Breast epithelium (tissue), 3 donors: ENCODE data around the gene FHOD3.

Source experiments
- CTCF ChIP-seq, 3 donors: fragments of 450-650 bp; IDR thresholded peaks; one replicate each; pipeline ENCODE4 v1.5.1; 2016 to 2017; ENCODE audit warnings: antibody characterized with exemption in 3 of 3, mild to moderate bottlenecking in 3 of 3, moderate library complexity in 3 of 3
- POLR2A ChIP-seq: fragments of 450-650 bp; IDR thresholded peaks from one replicate; pipeline ENCODE4 v1.6.1; 2016; ENCODE audit warnings: antibody characterized with exemption, mild to moderate bottlenecking, moderate library complexity

DNA sequence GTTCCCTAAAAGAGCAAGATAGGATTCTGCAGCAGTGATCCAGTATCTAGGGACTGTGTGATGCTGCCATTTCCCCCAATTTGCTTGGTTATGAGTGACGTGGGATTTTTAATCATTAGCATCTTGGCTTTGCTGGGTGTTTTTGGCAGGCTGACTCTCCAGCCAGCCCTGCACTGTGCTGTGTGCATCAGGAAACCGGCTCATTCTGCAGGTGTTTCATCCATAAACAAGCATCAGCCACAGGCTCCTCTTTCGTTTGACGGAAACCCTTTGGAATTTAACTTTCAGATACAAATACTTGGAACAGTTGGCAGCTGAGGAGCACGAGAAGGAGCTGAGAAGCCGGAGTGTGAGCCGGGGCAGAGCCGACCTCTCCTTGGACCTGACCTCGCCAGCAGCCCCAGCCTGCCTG is 395.4 kb downstream of the FHOD3 start:
- no peak for TF ChIP-seq CTCF (IDR thresholded peaks at IDR 0.05)
- TF ChIP-seq POLR2A, result no peak
